ENCODE data around the gene LRRIQ3. TPM values are rescaled to one million over a fixed set of nuclear protein-coding genes. Genes with fewer than 3 reads are reported as not detected.

The LRRIQ3 gene
- total RNA-seq, 1 experiment from 2014 or later, result 0.26 TPM

DNA sequence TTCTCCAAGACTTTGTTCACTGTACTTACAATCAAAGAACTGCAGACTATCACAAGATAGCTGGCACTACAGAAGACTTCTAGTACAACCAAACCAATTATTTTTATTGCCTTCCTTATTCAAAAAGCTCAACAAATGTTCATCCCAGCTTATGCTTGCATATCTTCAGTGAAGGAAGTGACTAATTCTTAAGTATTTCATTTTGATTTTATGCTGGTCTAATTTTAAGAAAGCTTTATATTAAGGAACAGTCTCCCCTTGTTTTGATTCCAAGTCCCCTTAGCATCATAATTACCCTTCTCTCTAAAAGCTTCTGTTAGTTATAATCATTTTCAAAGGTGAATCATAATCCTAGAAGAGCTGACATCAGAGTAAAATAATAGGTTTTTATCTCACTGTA is 132.9 kb downstream of the LRRIQ3 start:
- Histone ChIP-seq H4K5ac (ENCODE audit: insufficient read length, low read depth, low read length) (no peak overlapping the region), H2BK5ac (ENCODE audit: insufficient read length, low read length) (no peak overlapping the region), H2AK5ac (ENCODE audit: insufficient read length, low read length) (no peak overlapping the region), H3K27me3 (ENCODE audit: insufficient read depth, low read length) (no peaks in the 10 kb centered on the region), H4K20me1 (ENCODE audit: control insufficient read depth, insufficient read depth, insufficient read length) (no peaks in the 10 kb centered on the region), H3T11ph (ENCODE audit: low read length) (no peak overlapping the region), H4K91ac (ENCODE audit: insufficient read length, low read depth, low read length) (no peak overlapping the region), H3K4me2 (ENCODE audit: insufficient read depth, insufficient read length, low read length) (no peak overlapping the region), H3K79me2 (ENCODE audit: insufficient read depth, low read length) (no peaks in the 10 kb centered on the region), H3K79me1 (ENCODE audit: insufficient read depth, low read depth, low read length, poor library complexity, severe bottlenecking) (no peaks in the 10 kb centered on the region), H3K9me3 (ENCODE audit: control insufficient read depth, low read depth, low read length) (no peaks in the 10 kb centered on the region), H3K23ac (ENCODE audit: insufficient read length, low read depth, low read length) (no peak overlapping the region), H3K23me2 (ENCODE audit: insufficient read length, low read depth, low read length, poor library complexity, severe bottlenecking) (no peaks in the 10 kb centered on the region), H3K14ac (ENCODE audit: insufficient read depth, low read length) (no peak overlapping the region), H3K4me1 (ENCODE audit: insufficient read depth, low read length) (no peaks in the 10 kb centered on the region), H2BK20ac (ENCODE audit: low read depth, low read length, poor library complexity, severe bottlenecking) (no peak overlapping the region), H3K27ac (ENCODE audit: insufficient read length, low read depth, low read length) (no peak overlapping the region), H2BK120ac (ENCODE audit: low read depth, low read length, poor library complexity, severe bottlenecking) (no peak overlapping the region), H3K4ac (ENCODE audit: low read depth, low read length) (no peak overlapping the region), H2AFZ (ENCODE audit: low read length) (no peak overlapping the region), H4K8ac (replicated peaks; ENCODE audit: insufficient read length, low read depth, low read length) (no peak overlapping the region), H3K18ac (ENCODE audit: insufficient read length, low read depth, low read length) (no peak overlapping the region), H2BK12ac (ENCODE audit: insufficient read length, low read depth, low read length) (no peak overlapping the region), H2BK15ac (ENCODE audit: low read depth, low read length) (no peak overlapping the region), H3K9ac (ENCODE audit: extremely low read depth, insufficient read length, low read length) (no peak overlapping the region), H3K56ac (ENCODE audit: insufficient read length, low read depth, low read length) (no peak overlapping the region)
- Mint-ChIP-seq H3K27ac (no peak overlapping the region), H3K27me3 (ENCODE audit: low read depth) (no peaks in the 10 kb centered on the region; the same call in 1 of the 2 replicates), H3K9me3 (no peaks in the 10 kb centered on the region), H3K4me3 (no peak overlapping the region), H3K36me3 (ENCODE audit: insufficient read depth in 1 of 3, low read depth in 3 of 3) (no peaks in the 10 kb centered on the region), H3K4me1 (no peaks in the 10 kb centered on the region)
- TF ChIP-seq, protein P1, sequence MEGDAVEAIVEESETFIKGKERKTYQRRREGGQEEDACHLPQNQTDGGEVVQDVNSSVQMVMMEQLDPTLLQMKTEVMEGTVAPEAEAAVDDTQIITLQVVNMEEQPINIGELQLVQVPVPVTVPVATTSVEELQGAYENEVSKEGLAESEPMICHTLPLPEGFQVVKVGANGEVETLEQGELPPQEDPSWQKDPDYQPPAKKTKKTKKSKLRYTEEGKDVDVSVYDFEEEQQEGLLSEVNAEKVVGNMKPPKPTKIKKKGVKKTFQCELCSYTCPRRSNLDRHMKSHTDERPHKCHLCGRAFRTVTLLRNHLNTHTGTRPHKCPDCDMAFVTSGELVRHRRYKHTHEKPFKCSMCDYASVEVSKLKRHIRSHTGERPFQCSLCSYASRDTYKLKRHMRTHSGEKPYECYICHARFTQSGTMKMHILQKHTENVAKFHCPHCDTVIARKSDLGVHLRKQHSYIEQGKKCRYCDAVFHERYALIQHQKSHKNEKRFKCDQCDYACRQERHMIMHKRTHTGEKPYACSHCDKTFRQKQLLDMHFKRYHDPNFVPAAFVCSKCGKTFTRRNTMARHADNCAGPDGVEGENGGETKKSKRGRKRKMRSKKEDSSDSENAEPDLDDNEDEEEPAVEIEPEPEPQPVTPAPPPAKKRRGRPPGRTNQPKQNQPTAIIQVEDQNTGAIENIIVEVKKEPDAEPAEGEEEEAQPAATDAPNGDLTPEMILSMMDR (conservative IDR thresholded peaks at IDR 0.05), result no peak
- no peak for DNase-seq

Data from H9 (cell line).